Measurements from ENCODE around the gene BCAS1.

BCAS1 gene

DNA sequence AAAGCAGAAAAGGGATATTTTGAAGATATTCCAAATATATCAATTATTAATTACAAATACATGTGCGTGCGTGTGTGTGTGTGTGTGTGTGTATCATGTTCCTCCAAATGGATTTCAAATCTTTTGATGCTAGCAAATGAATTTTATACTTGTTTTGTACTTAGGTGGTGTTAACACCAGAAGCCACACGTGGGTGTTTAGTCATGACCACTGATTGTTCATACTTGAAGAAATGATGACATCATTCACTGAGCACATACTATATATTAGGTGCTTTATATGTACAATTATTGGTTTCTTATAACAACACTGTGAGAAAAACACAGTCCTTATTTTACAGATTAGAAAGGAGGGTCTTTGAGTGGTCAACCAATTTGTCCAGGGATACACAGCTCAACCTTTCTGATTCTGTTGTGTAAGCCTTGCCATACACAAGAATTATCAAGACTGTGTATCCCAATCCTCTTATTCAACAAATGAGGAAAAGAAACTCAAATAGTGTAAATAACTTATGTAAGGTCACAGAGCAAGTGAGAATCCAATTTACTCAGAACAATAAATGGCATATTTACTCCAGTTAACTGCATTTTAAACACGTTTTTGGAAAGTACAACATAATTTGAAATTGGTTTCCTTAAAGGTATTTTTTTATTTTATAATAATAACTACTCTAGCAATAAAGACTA is 88.5 kb downstream of the BCAS1 start:
- Histone ChIP-seq H3K4me3 (ENCODE audit: low read depth, low read length) (no peak overlapping the region), H3K4me1 (ENCODE audit: control insufficient read depth, insufficient read depth, low read length) (no peaks in the 10 kb centered on the region), H3K27ac (ENCODE audit: extremely low read depth, low read depth, low read length) (no peak overlapping the region), H3K9me3 (ENCODE audit: control insufficient read depth, insufficient read depth, low read depth, low read length) (no peaks in the 10 kb centered on the region), H3K36me3 (ENCODE audit: control insufficient read depth in 2 of 2, insufficient read depth in 1 of 2, low read length in 2 of 2) (no peaks in the 10 kb centered on the region)
- peak; percentile 49; the same call in 1 of the 2 replicates for TF ChIP-seq ATF2 (tag by site-specific recombination; IDR thresholded peaks at IDR 0.05; ENCODE audit: low read depth)
- TF ChIP-seq ZNF174 (tag by site-specific recombination; IDR thresholded peaks at IDR 0.05) = no peak
- CTCF ChIA-PET = no interaction called here
- POLR2A ChIA-PET = no interaction called here

DNA sequence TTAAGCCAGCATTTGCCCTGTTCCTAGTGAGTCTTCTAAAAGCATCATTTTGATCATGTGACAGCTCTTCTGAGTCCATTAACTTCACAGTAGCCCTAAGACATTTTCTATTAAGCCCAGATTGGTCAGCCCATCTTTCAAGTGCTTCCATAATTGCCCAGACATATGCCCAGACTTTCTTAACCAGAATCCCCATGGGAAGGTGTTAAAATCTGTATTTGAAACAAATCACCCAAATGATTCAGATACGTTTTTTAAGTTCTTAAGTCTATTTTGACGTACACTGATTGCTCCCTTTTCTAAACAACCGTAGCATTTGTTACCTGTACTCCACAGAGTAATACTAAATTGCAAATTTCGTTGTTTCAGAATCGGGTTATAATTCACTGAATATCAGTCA is 89.3 kb downstream of the BCAS1 start:
- POLR2A ChIA-PET = no interaction called here
- no peaks in the 10 kb centered on the region for H3K36me3 ChIP-seq (ENCODE audit: control insufficient read depth in 2 of 2, insufficient read depth in 1 of 2, low read length in 2 of 2)
- no peak overlapping the region for H3K4me3 ChIP-seq (ENCODE audit: low read depth, low read length)
- CTCF ChIA-PET = interaction anchor here (0.7 kb wide), 1 partner anchor 103 kb away, joined by 3 read pairs; no protein-coding TSS in a partner anchor
- H3K9me3 ChIP-seq (ENCODE audit: control insufficient read depth, insufficient read depth, low read depth, low read length) = no peaks in the 10 kb centered on the region
- no peaks in the 10 kb centered on the region for H3K4me1 ChIP-seq (ENCODE audit: control insufficient read depth, insufficient read depth, low read length)
- TF ChIP-seq MYNN (tag by site-specific recombination; IDR thresholded peaks at IDR 0.05; ENCODE audit: borderline replicate concordance) (no peak), ZNF214 (tag by site-specific recombination; IDR thresholded peaks at IDR 0.05; ENCODE audit: borderline replicate concordance) (no peak), SETDB1 (IDR thresholded peaks at IDR 0.05; ENCODE audit: insufficient read length, low read length) (peak; percentile 14), PRDM1 (tag by site-specific recombination; IDR thresholded peaks at IDR 0.05) (no peak)
- no peak overlapping the region for H3K27ac ChIP-seq (ENCODE audit: extremely low read depth, low read depth, low read length)

- H3K4me3 ChIP-seq (ENCODE audit: low read depth, low read length) = no peak overlapping the region
- ChIA-PET CTCF (no interaction called here), POLR2A (no interaction called here)
- H3K4me1 ChIP-seq (ENCODE audit: control insufficient read depth, insufficient read depth, low read length) = no peaks in the 10 kb centered on the region
- H3K36me3 ChIP-seq (ENCODE audit: control insufficient read depth in 2 of 2, insufficient read depth in 1 of 2, low read length in 2 of 2) = no peaks in the 10 kb centered on the region
- H3K27ac ChIP-seq (ENCODE audit: extremely low read depth, low read depth, low read length) = no peak overlapping the region
- TF ChIP-seq ZNF350 (tag by site-specific recombination; IDR thresholded peaks at IDR 0.05) (no peak), ZNF24 (tag by site-specific recombination; IDR thresholded peaks at IDR 0.05) (no peak), ZNF169 (tag by site-specific recombination; IDR thresholded peaks at IDR 0.05) (no peak), ZNF423 (tag by site-specific recombination; IDR thresholded peaks at IDR 0.05) (no peak), ZNF521 (tag by site-specific recombination; IDR thresholded peaks at IDR 0.05) (no peak), ZNF639 (tag by site-specific recombination; IDR thresholded peaks at IDR 0.05) (no peak), ZNF121 (tag by site-specific recombination; IDR thresholded peaks at IDR 0.05) (no peak), ZBTB1 (tag by site-specific recombination; IDR thresholded peaks at IDR 0.05) (no peak), ZNF404 (tag by site-specific recombination; IDR thresholded peaks at IDR 0.05) (no peak), ZIC2 (tag by site-specific recombination; IDR thresholded peaks at IDR 0.05) (no peak), ZNF658 (tag by site-specific recombination; IDR thresholded peaks at IDR 0.05) (no peak)
- TF ChIP-seq, protein P1, sequence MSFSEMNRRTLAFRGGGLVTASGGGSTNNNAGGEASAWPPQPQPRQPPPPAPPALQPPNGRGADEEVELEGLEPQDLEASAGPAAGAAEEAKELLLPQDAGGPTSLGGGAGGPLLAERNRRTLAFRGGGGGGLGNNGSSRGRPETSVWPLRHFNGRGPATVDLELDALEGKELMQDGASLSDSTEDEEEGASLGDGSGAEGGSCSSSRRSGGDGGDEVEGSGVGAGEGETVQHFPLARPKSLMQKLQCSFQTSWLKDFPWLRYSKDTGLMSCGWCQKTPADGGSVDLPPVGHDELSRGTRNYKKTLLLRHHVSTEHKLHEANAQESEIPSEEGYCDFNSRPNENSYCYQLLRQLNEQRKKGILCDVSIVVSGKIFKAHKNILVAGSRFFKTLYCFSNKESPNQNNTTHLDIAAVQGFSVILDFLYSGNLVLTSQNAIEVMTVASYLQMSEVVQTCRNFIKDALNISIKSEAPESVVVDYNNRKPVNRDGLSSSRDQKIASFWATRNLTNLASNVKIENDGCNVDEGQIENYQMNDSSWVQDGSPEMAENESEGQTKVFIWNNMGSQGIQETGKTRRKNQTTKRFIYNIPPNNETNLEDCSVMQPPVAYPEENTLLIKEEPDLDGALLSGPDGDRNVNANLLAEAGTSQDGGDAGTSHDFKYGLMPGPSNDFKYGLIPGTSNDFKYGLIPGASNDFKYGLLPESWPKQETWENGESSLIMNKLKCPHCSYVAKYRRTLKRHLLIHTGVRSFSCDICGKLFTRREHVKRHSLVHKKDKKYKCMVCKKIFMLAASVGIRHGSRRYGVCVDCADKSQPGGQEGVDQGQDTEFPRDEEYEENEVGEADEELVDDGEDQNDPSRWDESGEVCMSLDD (tag by site-specific recombination; IDR thresholded peaks at IDR 0.05) = no peak
- TF ChIP-seq, protein P2, sequence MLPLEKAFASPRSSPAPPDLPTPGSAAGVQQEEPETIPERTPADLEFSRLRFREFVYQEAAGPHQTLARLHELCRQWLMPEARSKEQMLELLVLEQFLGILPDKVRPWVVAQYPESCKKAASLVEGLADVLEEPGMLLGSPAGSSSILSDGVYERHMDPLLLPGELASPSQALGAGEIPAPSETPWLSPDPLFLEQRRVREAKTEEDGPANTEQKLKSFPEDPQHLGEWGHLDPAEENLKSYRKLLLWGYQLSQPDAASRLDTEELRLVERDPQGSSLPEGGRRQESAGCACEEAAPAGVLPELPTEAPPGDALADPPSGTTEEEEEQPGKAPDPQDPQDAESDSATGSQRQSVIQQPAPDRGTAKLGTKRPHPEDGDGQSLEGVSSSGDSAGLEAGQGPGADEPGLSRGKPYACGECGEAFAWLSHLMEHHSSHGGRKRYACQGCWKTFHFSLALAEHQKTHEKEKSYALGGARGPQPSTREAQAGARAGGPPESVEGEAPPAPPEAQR (tag by site-specific recombination; IDR thresholded peaks at IDR 0.05) = no peak
- TF ChIP-seq, protein P3, sequence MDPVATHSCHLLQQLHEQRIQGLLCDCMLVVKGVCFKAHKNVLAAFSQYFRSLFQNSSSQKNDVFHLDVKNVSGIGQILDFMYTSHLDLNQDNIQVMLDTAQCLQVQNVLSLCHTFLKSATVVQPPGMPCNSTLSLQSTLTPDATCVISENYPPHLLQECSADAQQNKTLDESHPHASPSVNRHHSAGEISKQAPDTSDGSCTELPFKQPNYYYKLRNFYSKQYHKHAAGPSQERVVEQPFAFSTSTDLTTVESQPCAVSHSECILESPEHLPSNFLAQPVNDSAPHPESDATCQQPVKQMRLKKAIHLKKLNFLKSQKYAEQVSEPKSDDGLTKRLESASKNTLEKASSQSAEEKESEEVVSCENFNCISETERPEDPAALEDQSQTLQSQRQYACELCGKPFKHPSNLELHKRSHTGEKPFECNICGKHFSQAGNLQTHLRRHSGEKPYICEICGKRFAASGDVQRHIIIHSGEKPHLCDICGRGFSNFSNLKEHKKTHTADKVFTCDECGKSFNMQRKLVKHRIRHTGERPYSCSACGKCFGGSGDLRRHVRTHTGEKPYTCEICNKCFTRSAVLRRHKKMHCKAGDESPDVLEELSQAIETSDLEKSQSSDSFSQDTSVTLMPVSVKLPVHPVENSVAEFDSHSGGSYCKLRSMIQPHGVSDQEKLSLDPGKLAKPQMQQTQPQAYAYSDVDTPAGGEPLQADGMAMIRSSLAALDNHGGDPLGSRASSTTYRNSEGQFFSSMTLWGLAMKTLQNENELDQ (tag by site-specific recombination; IDR thresholded peaks at IDR 0.05; ENCODE audit: low read depth) = no peak
- TF ChIP-seq, protein P4, sequence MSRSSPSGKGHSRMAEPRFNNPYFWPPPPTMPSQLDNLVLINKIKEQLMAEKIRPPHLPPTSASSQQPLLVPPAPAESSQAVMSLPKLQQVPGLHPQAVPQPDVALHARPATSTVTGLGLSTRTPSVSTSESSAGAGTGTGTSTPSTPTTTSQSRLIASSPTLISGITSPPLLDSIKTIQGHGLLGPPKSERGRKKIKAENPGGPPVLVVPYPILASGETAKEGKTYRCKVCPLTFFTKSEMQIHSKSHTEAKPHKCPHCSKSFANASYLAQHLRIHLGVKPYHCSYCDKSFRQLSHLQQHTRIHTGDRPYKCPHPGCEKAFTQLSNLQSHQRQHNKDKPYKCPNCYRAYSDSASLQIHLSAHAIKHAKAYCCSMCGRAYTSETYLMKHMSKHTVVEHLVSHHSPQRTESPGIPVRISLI (tag by site-specific recombination; IDR thresholded peaks at IDR 0.05) = no peak
- no peaks in the 10 kb centered on the region for H3K9me3 ChIP-seq (ENCODE audit: control insufficient read depth, insufficient read depth, low read depth, low read length)
These were observed 90.3 kb downstream of the BCAS1 start for GRCh38 chr20:53980031-53980465.

All from HEK293 (cell line).